GM12878 (cell line): ENCODE data around the gene ZNF625. TPM values are rescaled to one million over a fixed set of nuclear protein-coding genes. Genes with fewer than 3 reads are reported as not detected.
A peak's percentile ranks its signal among the peaks of the same experiment; 100 is the strongest.

Experiments
- ATAC-seq: fragments of 200-7000 bp; cut with Tn5 transposase; 3 replicates; pipeline ENCODE4 v1.9.1; 2020; ENCODE audit warnings: mild to moderate bottlenecking, moderate library complexity
- BruUV-seq: library from RNA; stranded (reverse); fragments of 400-500 nt; replicated peaks from 2 replicates; lab custom pipeline; 2021; lab: Mats Ljungman, UMichigan
- CTCF ChIA-PET: fragments of 300-600 bp; sonication (Branson Sonifier 250); formaldehyde crosslinking; extraction: SDS; loops from one replicate; lab custom pipeline; 2021; ENCODE audit warnings: inconsistent platforms; lab: Yijun Ruan, JAX
- POLR2A ChIA-PET: fragments of 350-600 bp; formaldehyde crosslinking; extraction: SDS; loops from one replicate; lab custom pipeline; 2021; ENCODE audit warnings: inconsistent platforms; lab: Charles Lee
- RAD21 ChIA-PET: fragments of 300-600 bp; sonication (Branson Sonifier 250); formaldehyde crosslinking; loops from one replicate; lab custom pipeline; 2023; ENCODE audit warnings: antibody characterized with exemption; ENCODE audit not compliant: unreplicated experiment; lab: Charles Lee
- SMC1A ChIA-PET: fragments of 300-600 bp; sonication (Branson Sonifier 250); formaldehyde crosslinking; loops from one replicate; lab custom pipeline; 2023; ENCODE audit not compliant: unreplicated experiment, uncharacterized antibody; lab: Charles Lee
- DNase-seq: peaks from one replicate; pipeline ENCODE4 v3.0.0-alpha.2; 2011; ENCODE audit warnings: low read depth, low spot score
- FAIRE-seq: peaks from 3 replicates; lab custom pipeline; 2011; peaks lifted over from hg19 to GRCh38; lab: Jason Lieb, UNC
- H2AFZ ChIP-seq: 2 replicates; pipeline ENCODE4 v1.6.0; 2011; ENCODE audit warnings: low read depth, low read length, control low read depth; ENCODE audit not compliant: control insufficient read depth
- H3K27ac ChIP-seq: 2 replicates; pipeline ENCODE4 v1.5.1; 2011; ENCODE audit warnings: control low read depth; ENCODE audit not compliant: control insufficient read depth, insufficient read depth
- H3K27me3 ChIP-seq, 2 experiments: replicated peaks in 1 of 2; 2 replicates each; pipeline versions ENCODE4 v1.6.0 to v1.6.1; 2011; ENCODE audit warnings: low read length in 1 of 2; ENCODE audit not compliant: control insufficient read depth in 2 of 2, insufficient read depth in 2 of 2
- H3K36me3 ChIP-seq, 2 experiments: 2 replicates each; pipeline ENCODE4 v1.5.1; 2011; ENCODE audit warnings: low read length in 1 of 2; ENCODE audit not compliant: control insufficient read depth in 2 of 2, insufficient read depth in 2 of 2
- H3K4me1 ChIP-seq: 2 replicates; pipeline ENCODE4 v1.6.1; 2011; ENCODE audit warnings: mild to moderate bottlenecking, low read length, moderate library complexity, mixed read lengths; ENCODE audit not compliant: control insufficient read depth, insufficient read depth
- H3K4me2 ChIP-seq: 2 replicates; pipeline ENCODE4 v1.6.0; 2011; ENCODE audit warnings: control low read depth; ENCODE audit not compliant: control insufficient read depth, insufficient read depth
- H3K4me3 ChIP-seq: fragments of 200-600 bp; sonication (generic); 2 replicates; pipeline ENCODE4 v1.5.1; 2016
- H3K79me2 ChIP-seq: 2 replicates; pipeline ENCODE4 v1.6.0; 2011; ENCODE audit warnings: low read length; ENCODE audit not compliant: control insufficient read depth, insufficient read depth
- H3K9ac ChIP-seq: 2 replicates; pipeline ENCODE4 v1.8.0; 2011; ENCODE audit warnings: low read length, control low read depth, mixed read lengths; ENCODE audit not compliant: control insufficient read depth, insufficient read depth
- H3K9me3 ChIP-seq: replicated peaks from 3 replicates; pipeline ENCODE4 v1.5.1; 2011; ENCODE audit warnings: mild to moderate bottlenecking, low read length; ENCODE audit not compliant: control insufficient read depth, insufficient read depth
- H4K20me1 ChIP-seq: 2 replicates; pipeline ENCODE4 v1.6.0; 2011; ENCODE audit not compliant: control insufficient read depth, insufficient read depth
- ATF2 ChIP-seq: IDR thresholded peaks from 2 replicates; pipeline ENCODE4 v1.6.1; 2012; ENCODE audit warnings: low read length, inconsistent platforms
- EGR1 ChIP-seq, 2 experiments: IDR thresholded peaks; 1 replicate in 1 of 2; 2 replicates in 1 of 2; pipeline ENCODE4 v1.6.1; 2011 to 2012; ENCODE audit warnings: low read depth in 2 of 2, low read length in 2 of 2, borderline replicate concordance in 1 of 2, mild to moderate bottlenecking in 1 of 2, moderate library complexity in 1 of 2
- EZH2 ChIP-seq: IDR thresholded peaks from 2 replicates; pipeline ENCODE4 v1.6.1; 2012; ENCODE audit warnings: low read depth, mild to moderate bottlenecking, control low read depth, inconsistent platforms, low read length, borderline replicate concordance; ENCODE audit not compliant: control insufficient read depth
- FOS ChIP-seq: IDR thresholded peaks from 3 replicates; pipeline ENCODE4 v1.6.1; 2011; ENCODE audit warnings: borderline replicate concordance; ENCODE audit not compliant: insufficient read length; ENCODE audit errors: extremely low read depth
- IKZF2 ChIP-seq, 2 experiments: fragments of 450-650 bp; IDR thresholded peaks; 2 replicates each; pipeline ENCODE4 v1.6.1; 2017; ENCODE audit warnings: mild to moderate bottlenecking in 2 of 2, moderate library complexity in 2 of 2
- KLF5 ChIP-seq: fragments of 450-650 bp; IDR thresholded peaks from 2 replicates; pipeline ENCODE4 v1.6.1; 2014; ENCODE audit warnings: mild to moderate bottlenecking; ENCODE audit not compliant: partially characterized antibody
- NR2C1 ChIP-seq: fragments of 450-650 bp; IDR thresholded peaks from 2 replicates; pipeline ENCODE4 v1.6.1; 2017; ENCODE audit warnings: antibody characterized with exemption, mild to moderate bottlenecking, moderate library complexity
- POLR2A ChIP-seq: IDR thresholded peaks from 2 replicates; pipeline ENCODE4 v1.6.1; 2011; ENCODE audit warnings: low read depth, mild to moderate bottlenecking, low read length
- RUNX3 ChIP-seq: IDR thresholded peaks from 2 replicates; pipeline ENCODE4 v1.6.1; 2012; ENCODE audit warnings: low read length, inconsistent platforms
- SPI1 ChIP-seq: IDR thresholded peaks from 2 replicates; pipeline ENCODE4 v1.6.1; 2011; ENCODE audit warnings: low read depth, mild to moderate bottlenecking, low read length, moderate library complexity, borderline replicate concordance; ENCODE audit not compliant: insufficient read depth
- TCF3 ChIP-seq: IDR thresholded peaks from 2 replicates; pipeline ENCODE4 v1.6.1; 2012; ENCODE audit warnings: low read depth, mild to moderate bottlenecking, low read length, borderline replicate concordance; ENCODE audit not compliant: insufficient read depth
- WRNIP1 ChIP-seq: IDR thresholded peaks from 2 replicates; pipeline ENCODE4 v1.6.1; 2011; ENCODE audit warnings: low read depth, low read length, improper control_type of control experiment, borderline replicate concordance
- ZNF622 ChIP-seq: fragments of 450-650 bp; IDR thresholded peaks from 2 replicates; pipeline ENCODE4 v1.6.1; 2017; ENCODE audit warnings: mild to moderate bottlenecking, inconsistent platforms
- WGBS: methylation state at CpG from one replicate; pipeline ENCODE4 v1.1.6; 2016; ENCODE audit warnings: low lambda C conversion rate; ENCODE audit not compliant: insufficient replicate concordance, insufficient coverage; ENCODE audit errors: missing lambda C conversion rate; 5-methylcytosine and 5-hydroxymethylcytosine counted together
- in situ Hi-C: fragments of 300-500 bp; cut with MboI; formaldehyde crosslinking; loops from 9 replicates; pipeline ENCODE4 v1.14.3; 2018; ENCODE audit warnings: mixed read lengths
- intact Hi-C: fragments of 100-400 bp; cut with micrococcal nuclease; formaldehyde crosslinking; loops from one replicate; pipeline ENCODE4 v1.14.2; 2022; ENCODE audit not compliant: unreplicated experiment
- polyA plus RNA-seq, 11 experiments: library from polyadenylated mRNA; depleted of rRNA in 4 of 11; unstranded in 6 of 11; stranded (reverse) in 5 of 11; fragments of >200 nt; fragmentation: Nextera tagmentation in 4 of 11; fragmentation: Illumina TruSeq in 1 of 11; extraction: Ambion mirVana in 4 of 11; extraction: Trizol in 1 of 11; gene quantifications; 1 replicate in 1 of 11; 2 replicates in 10 of 11; pipeline versions ENCODE4 v1.2.1 to v1.2.3, GENCODE V29; 2011 to 2016; ENCODE audit warnings: inconsistent platforms in 2 of 11, missing spikeins in 2 of 11, low read depth in 1 of 11
- total RNA-seq, 4 experiments: library from RNA; depleted of rRNA in 3 of 4; stranded (reverse); fragments of >200 nt in 3 of 4; fragmentation: Illumina TruSeq in 1 of 4; extraction: Trizol in 1 of 4; gene quantifications; 2 replicates each; pipeline versions ENCODE4 v1.2.1 to v1.2.3, GENCODE V29; 2013 to 2021
- TF ChIP-seq, protein P1 (sequence below): IDR thresholded peaks from 2 replicates; pipeline ENCODE4 v1.6.1; 2011; ENCODE audit warnings: low read depth, mild to moderate bottlenecking, low read length, moderate library complexity, borderline replicate concordance; ENCODE audit errors: extremely low read depth

ZNF625 gene
- total and polyA plus RNA-seq, 10 of the 15 experiments (the other 5 are each of a cell fraction or from before 2014, with no cell fraction given): 0.52 to 5.0 (median 1.3) TPM

DNA sequence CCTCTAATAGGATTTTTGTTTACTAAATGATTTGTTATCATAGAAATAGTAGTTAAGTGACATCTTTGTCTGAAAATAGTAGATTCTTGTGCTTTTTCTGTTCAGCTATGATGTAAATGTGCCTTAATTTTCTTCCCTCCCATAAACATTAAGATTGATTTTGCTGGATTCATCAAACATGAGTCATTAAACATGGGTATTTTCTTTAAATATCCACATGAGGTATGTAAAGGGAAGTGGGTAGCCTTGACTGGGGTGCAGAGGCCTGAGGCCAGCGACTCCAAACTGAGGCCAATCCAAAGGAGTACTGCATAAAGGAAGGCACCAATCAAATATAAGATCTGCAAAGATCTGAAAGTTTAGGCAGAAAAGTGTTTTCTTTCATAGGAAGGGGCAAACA, 10.1 kb upstream of the ZNF625 start:
- peaks cover 24% of the 10 kb centered on the region for H3K79me2 ChIP-seq
- TF ChIP-seq SPI1 (0 out of 2 replicates have a peak, but pooled peaks have one; percentile 8), WRNIP1 (no peak), EGR1 (IDR thresholded peaks at IDR 0.05; ENCODE audit: borderline replicate concordance in 1 of 2, low read depth in 2 of 2, low read length in 2 of 2) (no peak)
- H3K9me3 ChIP-seq: no peaks in the 10 kb centered on the region; the same call in 1 of the 3 replicates
- CTCF ChIA-PET: no interaction called here
- 100% methylated on average over 1 of the region's 1 CpG for WGBS
- no peaks in the 10 kb centered on the region for H3K27me3 ChIP-seq
- no peak overlapping the region for H3K9ac ChIP-seq
- FAIRE-seq (no peak), ATAC-seq (no peak), DNase-seq (no peak)
- H2AFZ ChIP-seq: no peak overlapping the region
- H4K20me1 ChIP-seq: no peaks in the 10 kb centered on the region
- RAD21 ChIA-PET: no interaction called here
- no peak overlapping the region for H3K27ac ChIP-seq
- no peak overlapping the region for H3K4me3 ChIP-seq
- TSS peak; percentile 21 for BruUV-seq
- H3K4me2 ChIP-seq: no peak overlapping the region
- in situ Hi-C loops (no loop called here), intact Hi-C loops (loop anchor here (10.0 kb wide), 1 partner anchor 128 kb away; the partner anchor contains the start of gene ZNF44)
- no peaks in the 10 kb centered on the region for H3K4me1 ChIP-seq
- POLR2A ChIA-PET: no interaction called here
- H3K36me3 ChIP-seq: peaks cover 0 to 7% of the 10 kb centered on the region in 2 experiments; a peak in 2 of 4 replicates
- SMC1A ChIA-PET: no interaction called here

GRCh38 chr19:12163826-12164225, 7.3 kb upstream of the ZNF625 start:
- 4% methylated on average over 2 of the region's 2 CpGs for WGBS
- CTCF ChIA-PET: interaction anchor here (1.4 to 1.7 kb wide), 2 partner anchors 73 to 169 kb away, joined by 4 to 6 read pairs; partner anchors contain the start of gene ZNF563
- H3K4me2 ChIP-seq: peak overlapping the region; percentile 80
- intact Hi-C loops (loop anchor here (5.0 to 10.0 kb wide), 2 partner anchors 131 to 168 kb away; partner anchors contain the start of genes ZNF44 and ZNF563), in situ Hi-C loops (no loop called here)
- H3K27ac ChIP-seq: peak overlapping the region; percentile 84
- H4K20me1 ChIP-seq: no peaks in the 10 kb centered on the region
- SMC1A ChIA-PET: interaction anchor here (1.3 kb wide), 1 partner anchor 239 kb away, joined by 5 read pairs; the partner anchor contains the start of gene ZNF700
- H3K9me3 ChIP-seq: peaks cover 1% of the 10 kb centered on the region; the same call in 2 of the 3 replicates
- no peaks in the 10 kb centered on the region for H3K27me3 ChIP-seq
- H3K4me3 ChIP-seq: peak overlapping the region; percentile 95
- peak overlapping the region; percentile 97 for H3K9ac ChIP-seq
- no peak for FAIRE-seq
- no peak for ATAC-seq
- BruUV-seq: no TSS peak
- no peak overlapping the region for H2AFZ ChIP-seq
- POLR2A ChIA-PET: no interaction called here
- H3K79me2 ChIP-seq: peaks cover 24% of the 10 kb centered on the region
- no peaks in the 10 kb centered on the region for H3K4me1 ChIP-seq
- no peak for DNase-seq
- peaks cover 0 to 3% of the 10 kb centered on the region in 2 experiments; a peak in 1 of 4 replicates for H3K36me3 ChIP-seq
- RAD21 ChIA-PET: interaction anchor here (1.3 to 1.7 kb wide), 4 partner anchors 104 to 169 kb away, joined by 4 to 11 read pairs (median 4); partner anchors contain the start of gene ZNF563
- no peak for TF ChIP-seq FOS
- TF ChIP-seq KLF5: no peak
- no peak for TF ChIP-seq NR2C1
- no peak for TF ChIP-seq POLR2A
- no peak for TF ChIP-seq EZH2
- no peak for TF ChIP-seq ATF2
- TF ChIP-seq RUNX3: no peak
- TF ChIP-seq, protein P1, sequence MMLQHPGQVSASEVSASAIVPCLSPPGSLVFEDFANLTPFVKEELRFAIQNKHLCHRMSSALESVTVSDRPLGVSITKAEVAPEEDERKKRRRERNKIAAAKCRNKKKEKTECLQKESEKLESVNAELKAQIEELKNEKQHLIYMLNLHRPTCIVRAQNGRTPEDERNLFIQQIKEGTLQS: no peak
- no peak for TF ChIP-seq IKZF2 (IDR thresholded peaks at IDR 0.05)
- no peak for TF ChIP-seq TCF3
- TF ChIP-seq ZNF622: no peak
